GM19239 (cell line): ENCODE results near the gene SERPINB13.
"Not testable (repeated sequence)": the region's sequence is repeated elsewhere in the genome, so short reads cannot be mapped to it uniquely, and the experiment has no call there.

Experiments used
- DNase-seq: peaks from one replicate; pipeline ENCODE4 v3.0.0; 2011; ENCODE audit warnings: low spot score; ENCODE audit not compliant: insufficient read length
- FAIRE-seq: peaks from 2 replicates; lab custom pipeline; 2011; peaks lifted over from hg19 to GRCh38; lab: Jason Lieb, UNC

Gene SERPINB13

DNA sequence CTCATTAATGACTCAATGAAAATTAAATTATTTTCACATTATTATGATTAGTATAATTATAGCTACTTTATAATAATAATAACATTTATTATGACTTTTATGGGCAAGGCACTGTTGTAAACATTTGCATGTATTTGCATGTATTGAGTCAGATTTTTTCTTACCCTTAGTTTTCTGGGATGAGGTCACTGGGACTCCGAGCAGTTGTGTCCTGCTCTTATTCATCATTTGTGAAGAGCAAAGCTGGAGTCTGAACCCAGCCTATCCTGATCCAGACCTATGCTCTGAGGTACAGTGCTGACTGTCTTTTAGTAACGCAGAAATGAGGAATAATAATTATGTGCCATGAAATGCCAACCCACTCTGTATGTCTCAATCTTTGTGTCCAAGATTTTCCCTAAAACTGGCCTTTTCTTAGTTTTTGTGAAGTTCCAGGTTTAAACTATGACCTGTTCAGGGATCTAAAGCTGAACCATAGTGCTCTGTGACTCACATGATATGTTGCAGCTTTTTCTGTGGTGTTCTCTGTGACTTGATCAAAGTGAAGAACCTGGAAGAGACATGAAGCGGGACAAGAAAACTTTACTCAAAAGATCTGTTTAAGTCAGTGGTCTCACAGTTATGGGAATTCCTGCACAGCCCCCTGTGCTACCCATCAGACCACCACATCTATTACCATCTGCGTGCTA, 55.7 kb downstream of the SERPINB13 start:
- not testable (repeated sequence) for FAIRE-seq

DNA sequence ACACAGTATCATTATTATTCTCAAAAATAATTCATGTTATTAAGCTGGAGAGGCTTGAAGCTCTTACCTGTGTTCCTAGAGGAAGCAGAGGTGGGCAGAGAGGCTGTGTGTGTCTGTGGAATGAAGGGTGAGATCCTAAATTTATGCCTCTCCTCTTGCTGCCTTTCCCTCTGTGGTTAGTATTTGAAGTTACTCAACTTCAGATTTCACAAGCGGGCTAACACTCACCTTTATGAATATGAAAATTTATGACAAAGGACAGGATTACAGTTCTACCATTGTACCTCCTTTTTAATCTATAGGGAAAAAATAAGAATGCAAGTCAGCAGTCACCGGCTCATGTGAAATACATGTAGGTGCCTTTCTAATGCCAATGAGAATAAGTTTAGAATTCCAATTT, 57.0 kb downstream of the SERPINB13 start, which contains the start of gene SERPINB4:
SERPINB4 (minus strand) TSS at position 115 of the 400 bp plus-strand sequence. CDS start 679 bp downstream, outside the sequence.
- not testable (repeated sequence) for DNase-seq, FAIRE-seq

More for the DNA sequence above, 55.7 kb downstream of the SERPINB13 start:
- not testable (repeated sequence) for DNase-seq

DNA sequence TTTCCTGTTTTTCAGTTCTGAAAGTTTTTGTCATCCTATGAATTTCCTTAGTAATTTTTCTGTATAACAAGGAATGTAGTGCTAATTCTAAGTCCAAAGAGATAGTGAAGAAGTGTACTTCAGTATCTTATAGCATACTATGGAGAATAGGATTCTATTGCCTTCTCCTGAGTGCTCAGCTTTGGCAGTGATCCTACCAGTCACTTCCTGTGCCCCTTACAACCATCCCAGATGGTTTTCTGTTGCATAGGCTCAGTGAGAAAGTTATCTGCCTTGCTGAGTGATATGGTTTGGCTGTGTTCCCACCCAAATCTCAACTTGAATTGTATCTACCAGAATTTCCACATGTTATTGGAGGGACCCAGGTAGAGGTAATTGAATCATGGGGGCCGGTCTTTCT, 57.6 kb downstream of the SERPINB13 start:
- DNase-seq, FAIRE-seq: not testable (repeated sequence)

DNA sequence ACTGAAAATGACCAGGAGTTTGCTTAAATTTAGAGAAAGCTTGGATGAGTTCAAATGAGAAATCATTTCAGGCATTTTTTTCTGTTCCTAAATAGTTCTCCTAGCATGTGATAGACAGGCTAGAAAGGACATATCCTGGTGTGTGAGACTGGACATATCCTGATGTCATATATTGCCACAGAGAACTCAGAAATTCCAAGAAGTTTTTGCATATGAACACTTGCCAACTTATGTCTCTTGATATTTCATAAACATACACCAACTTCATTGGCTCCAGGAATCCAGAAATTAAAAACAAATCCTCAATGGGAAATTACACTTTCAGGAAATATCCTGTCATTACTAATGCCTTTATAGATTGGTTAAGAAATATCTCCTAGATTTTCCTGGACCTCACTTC, 59.8 kb downstream of the SERPINB13 start:
- FAIRE-seq, result no peak
- DNase-seq, result no peak

DNA sequence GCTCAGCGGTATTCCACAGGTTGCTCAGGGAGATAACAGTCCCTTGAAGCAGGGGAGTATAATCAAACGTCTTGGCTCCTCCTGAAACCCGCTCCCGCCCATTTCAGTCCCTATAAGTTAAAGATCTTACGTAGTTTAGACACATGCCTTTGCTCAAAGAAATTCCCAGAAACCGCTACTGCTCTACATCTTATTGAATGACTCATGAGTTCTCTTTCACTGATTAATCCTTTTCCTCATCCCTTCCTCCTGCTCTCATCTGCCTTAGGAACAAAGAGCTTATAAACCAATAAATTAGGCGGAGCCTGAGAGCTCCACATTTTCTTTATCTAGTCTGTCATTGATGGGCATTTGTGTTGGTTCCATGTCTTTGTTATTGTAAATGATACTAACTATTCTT, 61.1 kb downstream of the SERPINB13 start:
- DNase-seq (no peak), FAIRE-seq (no peak)
